Breast epithelium (tissue), 3 donors: Measurements from ENCODE around the gene OR9Q2.

Experiments used
- CTCF ChIP-seq, 3 donors: fragments of 450-650 bp; IDR thresholded peaks; one replicate each; pipeline ENCODE4 v1.5.1; 2016 to 2017; ENCODE audit warnings: antibody characterized with exemption in 3 of 3, mild to moderate bottlenecking in 3 of 3, moderate library complexity in 3 of 3
- POLR2A ChIP-seq: fragments of 450-650 bp; IDR thresholded peaks from one replicate; pipeline ENCODE4 v1.6.1; 2016; ENCODE audit warnings: antibody characterized with exemption, mild to moderate bottlenecking, moderate library complexity
- POLR2AphosphoS5 ChIP-seq, 3 donors: sonication (generic); formaldehyde crosslinking; IDR thresholded peaks; one replicate each; pipeline ENCODE4 v1.6.1; 2017; ENCODE audit warnings: antibody characterized with exemption in 3 of 3

DNA sequence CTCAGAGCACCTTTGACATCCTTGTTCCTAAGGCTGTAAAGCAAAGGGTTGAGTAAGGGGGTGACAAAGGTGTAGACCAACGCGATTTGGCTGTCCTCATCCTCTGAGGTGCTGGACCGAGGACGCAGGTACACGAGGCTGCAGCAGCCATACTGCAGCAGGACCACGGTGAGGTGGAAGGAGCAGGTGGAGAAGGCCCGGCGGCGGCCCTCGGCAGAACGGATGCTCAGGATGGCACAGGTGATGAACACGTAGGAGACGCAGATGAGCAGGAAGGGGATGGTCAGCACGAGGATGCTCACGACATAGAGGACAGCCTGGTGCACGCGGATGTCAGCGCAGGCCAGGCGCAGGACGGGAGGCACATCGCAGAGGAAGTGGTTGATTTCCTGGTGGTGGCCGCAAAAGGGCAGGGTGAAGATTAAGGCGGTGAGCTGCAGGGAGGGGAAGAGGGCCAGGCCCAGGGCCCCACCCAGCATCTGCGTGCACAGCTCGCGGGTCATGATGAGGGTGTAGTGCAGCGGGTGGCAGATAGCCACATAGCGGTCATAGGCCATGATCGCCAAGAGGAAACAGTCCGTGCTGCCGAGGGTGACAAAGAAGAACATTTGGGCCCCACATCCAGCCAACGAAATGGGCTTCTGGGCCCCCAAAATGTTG lies 39.2 kb downstream of the OR9Q2 start:
- TF ChIP-seq CTCF (IDR thresholded peaks at IDR 0.05) (no peak), POLR2A (no peak), POLR2AphosphoS5 (IDR thresholded peaks at IDR 0.05) (no peak)
